Osteocyte (in vitro differentiated cells): Measurements from ENCODE around the gene SNCG. TPM values are rescaled to one million over a fixed set of nuclear protein-coding genes. Genes with fewer than 3 reads are reported as not detected.

Experiments
- DNase-seq: peaks from one replicate; pipeline ENCODE4 v3.0.0; 2021; ENCODE audit warnings: mixed read lengths; ENCODE audit not compliant: unreplicated experiment; ENCODE audit errors: extremely low spot score
- H3K27ac Mint-ChIP-seq: one replicate; pipeline ENCODE4 v1.8.0; 2021; ENCODE audit warnings: mild to moderate bottlenecking, mixed read lengths; ENCODE audit not compliant: unreplicated experiment
- H3K27me3 Mint-ChIP-seq: one replicate; pipeline ENCODE4 v1.8.0; 2021; ENCODE audit warnings: mixed read lengths; ENCODE audit not compliant: unreplicated experiment
- H3K36me3 Mint-ChIP-seq: one replicate; pipeline ENCODE4 v1.8.0; 2021; ENCODE audit warnings: mixed read lengths; ENCODE audit not compliant: unreplicated experiment
- H3K4me1 Mint-ChIP-seq: one replicate; pipeline ENCODE4 v1.8.0; 2021; ENCODE audit warnings: mixed read lengths; ENCODE audit not compliant: unreplicated experiment
- H3K4me3 Mint-ChIP-seq: one replicate; pipeline ENCODE4 v1.8.0; 2021; ENCODE audit warnings: mild to moderate bottlenecking, moderate library complexity, mixed read lengths; ENCODE audit not compliant: unreplicated experiment
- H3K9me3 Mint-ChIP-seq: one replicate; pipeline ENCODE4 v1.8.0; 2021; ENCODE audit warnings: mixed read lengths; ENCODE audit not compliant: unreplicated experiment
- total RNA-seq: library from RNA; stranded (reverse); gene quantifications from 2 replicates; pipeline ENCODE4 v1.2.1, GENCODE V29; 2021
- TF ChIP-seq, protein P1 (sequence below): fragments of 200-600 bp; sonication (generic); IDR thresholded peaks from 2 replicates; pipeline ENCODE4 v1.5.0; 2021; ENCODE audit warnings: antibody characterized with exemption, mild to moderate bottlenecking, moderate library complexity

The SNCG gene
- total RNA-seq, 1 donor from 2014 or later: not detected

DNA sequence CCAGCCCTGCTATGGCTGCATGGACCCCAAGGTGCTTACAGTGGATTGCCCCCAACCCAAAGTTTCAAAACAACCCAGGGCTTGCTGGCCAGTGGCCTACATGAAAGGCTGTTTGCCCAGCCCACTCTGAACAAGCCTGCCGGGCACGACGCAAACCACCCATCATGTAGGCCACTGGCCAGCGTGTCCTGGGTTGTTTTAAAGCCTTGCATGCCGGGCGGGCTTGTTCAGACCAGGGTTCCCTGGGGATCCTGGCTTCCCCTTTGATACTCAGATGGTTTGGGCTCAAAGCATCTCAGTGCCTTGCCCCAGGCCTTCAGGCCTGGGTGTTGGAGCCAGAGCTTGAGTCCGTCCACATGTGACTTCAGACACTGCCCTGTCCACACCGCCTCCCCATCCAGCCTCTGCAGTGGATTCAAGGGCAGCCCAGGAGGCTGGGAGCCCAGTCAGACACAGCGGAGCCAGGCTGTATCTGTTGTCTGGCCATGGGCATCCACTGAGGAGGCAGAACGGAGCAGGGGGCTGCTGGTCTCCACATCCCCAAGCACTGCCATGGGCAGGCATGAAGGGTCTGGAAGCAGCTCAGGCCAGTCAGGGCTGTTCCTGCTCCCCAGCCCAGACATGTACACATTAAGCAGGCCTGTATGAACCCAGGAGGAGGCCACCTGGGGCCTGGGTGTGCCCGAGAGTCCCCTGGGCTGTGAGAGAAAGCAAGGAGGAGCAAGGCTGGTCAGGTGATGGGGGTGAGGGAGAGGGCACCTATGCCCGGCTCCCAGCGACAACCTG, 5.9 kb downstream of the SNCG start:
- H3K9me3 Mint-ChIP-seq: no peaks in the 10 kb centered on the region

DNA sequence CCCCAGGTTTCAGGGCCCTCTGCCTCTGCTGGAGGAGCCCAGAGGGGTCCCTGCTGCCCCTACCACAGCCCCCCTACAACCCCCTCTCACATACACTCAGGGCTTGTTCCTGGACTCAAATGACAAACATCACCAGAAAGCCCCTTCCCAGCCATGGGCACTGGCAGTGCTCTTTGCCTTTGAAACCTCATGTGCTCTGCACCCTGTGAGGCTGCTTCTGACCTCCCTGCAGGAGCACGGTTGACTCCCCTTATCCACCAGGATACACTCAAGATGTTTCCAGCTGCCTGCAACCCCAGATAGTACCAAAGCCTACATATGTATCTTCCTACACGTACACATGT, 6.4 kb downstream of the SNCG start:
- H3K9me3 Mint-ChIP-seq: no peaks in the 10 kb centered on the region
- no peak for DNase-seq
- TF ChIP-seq, protein P1, sequence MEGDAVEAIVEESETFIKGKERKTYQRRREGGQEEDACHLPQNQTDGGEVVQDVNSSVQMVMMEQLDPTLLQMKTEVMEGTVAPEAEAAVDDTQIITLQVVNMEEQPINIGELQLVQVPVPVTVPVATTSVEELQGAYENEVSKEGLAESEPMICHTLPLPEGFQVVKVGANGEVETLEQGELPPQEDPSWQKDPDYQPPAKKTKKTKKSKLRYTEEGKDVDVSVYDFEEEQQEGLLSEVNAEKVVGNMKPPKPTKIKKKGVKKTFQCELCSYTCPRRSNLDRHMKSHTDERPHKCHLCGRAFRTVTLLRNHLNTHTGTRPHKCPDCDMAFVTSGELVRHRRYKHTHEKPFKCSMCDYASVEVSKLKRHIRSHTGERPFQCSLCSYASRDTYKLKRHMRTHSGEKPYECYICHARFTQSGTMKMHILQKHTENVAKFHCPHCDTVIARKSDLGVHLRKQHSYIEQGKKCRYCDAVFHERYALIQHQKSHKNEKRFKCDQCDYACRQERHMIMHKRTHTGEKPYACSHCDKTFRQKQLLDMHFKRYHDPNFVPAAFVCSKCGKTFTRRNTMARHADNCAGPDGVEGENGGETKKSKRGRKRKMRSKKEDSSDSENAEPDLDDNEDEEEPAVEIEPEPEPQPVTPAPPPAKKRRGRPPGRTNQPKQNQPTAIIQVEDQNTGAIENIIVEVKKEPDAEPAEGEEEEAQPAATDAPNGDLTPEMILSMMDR: no peak
- no peak overlapping the region for H3K4me3 Mint-ChIP-seq
- no peaks in the 10 kb centered on the region for H3K27me3 Mint-ChIP-seq
- H3K36me3 Mint-ChIP-seq: no peaks in the 10 kb centered on the region
- H3K4me1 Mint-ChIP-seq: peaks cover 20% of the 10 kb centered on the region
- no peak overlapping the region for H3K27ac Mint-ChIP-seq

More for the DNA sequence above, 5.9 kb downstream of the SNCG start:
- H3K4me3 Mint-ChIP-seq: no peak overlapping the region
- no peak overlapping the region for H3K27ac Mint-ChIP-seq
- TF ChIP-seq, protein P1: no peak
- H3K27me3 Mint-ChIP-seq: no peaks in the 10 kb centered on the region
- DNase-seq: peak; percentile 70
- peaks cover 18% of the 10 kb centered on the region for H3K4me1 Mint-ChIP-seq
- H3K36me3 Mint-ChIP-seq: no peaks in the 10 kb centered on the region

DNA sequence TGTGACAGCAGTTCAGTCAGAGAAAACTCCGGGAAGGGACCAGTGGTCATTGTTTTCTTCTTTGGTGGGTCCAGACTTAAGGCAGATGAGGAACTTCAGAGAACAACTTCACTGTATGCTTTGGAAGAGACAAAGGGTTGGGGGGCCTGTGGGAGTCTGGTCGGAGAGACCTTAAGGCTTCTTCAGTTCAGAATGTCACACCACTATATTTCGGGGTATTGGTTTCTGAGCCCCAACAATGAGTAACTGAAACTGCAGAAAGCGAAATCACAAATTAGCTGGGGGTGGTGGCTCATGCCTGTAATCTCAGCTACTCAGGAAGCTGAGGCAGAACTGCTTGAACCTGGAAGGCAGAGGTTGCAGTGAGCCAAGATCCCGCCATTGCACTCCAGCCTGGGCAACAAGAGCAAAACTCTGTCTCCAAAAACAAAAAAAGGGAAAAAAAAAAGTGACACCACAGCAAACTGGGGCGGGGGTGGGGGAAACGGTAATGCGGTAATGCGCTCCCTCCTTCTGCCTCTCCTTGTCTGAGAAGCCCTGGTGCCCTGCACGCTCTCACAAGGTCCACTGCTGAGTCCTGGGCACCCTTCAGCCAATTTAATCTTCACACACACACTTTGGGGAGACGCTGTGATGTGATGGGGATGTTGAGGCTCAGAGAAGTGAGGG, 7.7 kb downstream of the SNCG start:
- no peaks in the 10 kb centered on the region for H3K9me3 Mint-ChIP-seq
- H3K4me1 Mint-ChIP-seq: peaks cover 27% of the 10 kb centered on the region
- H3K27me3 Mint-ChIP-seq: no peaks in the 10 kb centered on the region
- H3K36me3 Mint-ChIP-seq: no peaks in the 10 kb centered on the region
- peak overlapping the region; percentile 41 for H3K27ac Mint-ChIP-seq
- H3K4me3 Mint-ChIP-seq: no peak overlapping the region
- TF ChIP-seq, protein P1: no peak
- DNase-seq: peak; percentile 15

DNA sequence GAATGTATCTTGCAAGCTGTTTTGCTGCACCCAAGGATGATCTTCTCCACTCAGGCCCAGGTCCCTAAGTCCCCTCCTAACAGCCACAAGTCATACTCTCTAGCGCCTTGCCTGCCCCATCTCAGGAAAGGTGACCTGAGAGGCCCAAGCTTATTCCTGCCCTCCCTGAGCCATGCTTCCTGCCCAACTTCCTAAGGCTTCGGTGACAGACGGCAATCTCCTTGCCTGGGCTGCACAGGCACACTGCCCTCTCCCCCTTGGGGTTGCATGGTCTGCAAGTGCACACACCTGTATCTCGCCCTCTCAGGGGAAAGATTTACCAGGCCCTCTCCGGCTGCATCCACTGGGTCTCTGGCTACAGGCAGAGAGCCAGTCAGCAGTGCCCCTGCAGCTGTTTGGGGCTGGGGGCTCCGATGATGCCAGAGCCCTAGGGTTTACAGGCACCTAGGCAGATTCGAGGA, 9.1 kb downstream of the SNCG start:
- Mint-ChIP-seq H3K9me3 (no peaks in the 10 kb centered on the region), H3K4me1 (peaks cover 37% of the 10 kb centered on the region), H3K4me3 (no peak overlapping the region), H3K27ac (no peak overlapping the region), H3K27me3 (no peaks in the 10 kb centered on the region), H3K36me3 (no peaks in the 10 kb centered on the region)
- TF ChIP-seq, protein P1: no peak
- DNase-seq: peak; percentile 82

DNA sequence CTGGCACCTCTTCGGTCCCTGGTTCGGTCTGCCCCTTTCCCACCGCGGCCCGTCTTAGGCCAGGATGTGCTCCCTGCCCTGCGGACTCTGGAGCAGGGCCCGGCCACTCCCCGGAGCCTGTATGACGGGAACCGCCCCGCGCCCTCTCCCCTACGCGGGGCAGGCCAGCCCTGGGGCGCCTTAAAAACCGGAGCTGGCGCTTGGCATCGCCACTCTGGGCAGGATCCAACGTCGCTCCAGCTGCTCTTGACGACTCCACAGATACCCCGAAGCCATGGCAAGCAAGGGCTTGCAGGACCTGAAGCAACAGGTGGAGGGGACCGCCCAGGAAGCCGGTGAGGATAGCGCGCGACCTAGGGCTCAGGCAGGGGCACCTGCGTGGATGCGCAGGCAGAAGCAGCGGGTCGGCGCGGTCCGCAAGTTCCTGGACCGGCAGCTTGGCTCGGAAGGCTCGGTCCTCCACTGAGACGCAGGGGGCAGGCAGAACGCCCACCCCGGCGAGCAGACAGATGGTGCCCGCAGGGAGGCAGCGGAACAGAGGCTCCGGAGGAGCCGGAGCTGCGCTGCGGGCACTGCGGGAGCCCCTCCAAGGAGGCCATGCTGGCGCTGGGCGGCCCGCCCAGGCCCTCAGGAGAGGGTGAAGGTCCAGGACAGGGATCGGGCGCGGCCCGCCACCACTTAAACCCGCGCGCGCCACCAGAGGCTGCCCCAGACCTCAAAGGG, 10.0 kb downstream of the SNCG start, which contains the start of gene ADIRF:
Gene ADIRF (plus strand): TSS at position 212 of the 723 bp plus-strand sequence. CDS start 63 bp downstream, at position 275.
- TF ChIP-seq, protein P1: no peak
- H3K27ac Mint-ChIP-seq: peak within 1 kb of the TSS; percentile 97
- H3K27me3 Mint-ChIP-seq: no peaks in the 10 kb centered on the region
- no peak within 1 kb of the TSS for H3K4me3 Mint-ChIP-seq
- DNase-seq: peak; percentile 82
- peaks cover 40% of the 10 kb centered on the region for H3K4me1 Mint-ChIP-seq
- H3K9me3 Mint-ChIP-seq: no peaks in the 10 kb centered on the region
- H3K36me3 Mint-ChIP-seq: no peaks in the 10 kb centered on the region
